KBM-7 (cell line): ENCODE data around the gene VSIG4.
"Not testable (repeated sequence)": the region's sequence is repeated elsewhere in the genome, so short reads cannot be mapped to it uniquely, and the experiment has no call there.

Experiments
- DNase-seq: peaks from one replicate; pipeline ENCODE4 v3.0.0-alpha.2; 2015
- in situ Hi-C: fragments of 300-500 bp; cut with MboI; formaldehyde crosslinking; loops from 2 replicates; pipeline ENCODE4 v1.14.3; 2020; ENCODE audit warnings: low sequenced_read_pairs, low pct_unique_long_range_greater_than_20kb, mixed read lengths

VSIG4 gene, protein sequence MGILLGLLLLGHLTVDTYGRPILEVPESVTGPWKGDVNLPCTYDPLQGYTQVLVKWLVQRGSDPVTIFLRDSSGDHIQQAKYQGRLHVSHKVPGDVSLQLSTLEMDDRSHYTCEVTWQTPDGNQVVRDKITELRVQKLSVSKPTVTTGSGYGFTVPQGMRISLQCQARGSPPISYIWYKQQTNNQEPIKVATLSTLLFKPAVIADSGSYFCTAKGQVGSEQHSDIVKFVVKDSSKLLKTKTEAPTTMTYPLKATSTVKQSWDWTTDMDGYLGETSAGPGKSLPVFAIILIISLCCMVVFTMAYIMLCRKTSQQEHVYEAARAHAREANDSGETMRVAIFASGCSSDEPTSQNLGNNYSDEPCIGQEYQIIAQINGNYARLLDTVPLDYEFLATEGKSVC

DNA sequence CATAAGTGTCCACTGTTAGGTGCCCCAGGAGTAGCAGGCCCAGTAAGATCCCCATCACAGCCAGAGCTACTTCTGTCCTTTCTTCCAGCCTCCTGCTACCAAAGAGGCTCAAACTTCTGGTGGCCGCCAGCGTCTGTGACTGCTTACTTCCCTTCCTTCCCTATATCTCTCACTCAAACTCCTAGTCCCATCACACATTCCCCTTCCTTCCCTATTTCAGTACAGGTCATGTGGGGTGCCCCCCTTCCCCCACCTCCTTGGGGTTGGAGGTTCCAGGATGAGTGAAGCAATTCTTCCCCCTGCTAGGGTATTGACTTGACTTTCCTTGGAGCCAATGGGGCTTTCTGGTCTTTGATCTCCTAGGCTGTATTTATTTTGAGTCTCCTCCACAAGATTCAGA is at the start of gene VSIG4:
Gene VSIG4, minus strand, starts transcription at position 137 of the 400 bp plus-strand sequence. Its CDS starts 82 bp downstream, at position 55.
- peak; percentile 63 for DNase-seq
- in situ Hi-C loops, result no loop called here

DNA sequence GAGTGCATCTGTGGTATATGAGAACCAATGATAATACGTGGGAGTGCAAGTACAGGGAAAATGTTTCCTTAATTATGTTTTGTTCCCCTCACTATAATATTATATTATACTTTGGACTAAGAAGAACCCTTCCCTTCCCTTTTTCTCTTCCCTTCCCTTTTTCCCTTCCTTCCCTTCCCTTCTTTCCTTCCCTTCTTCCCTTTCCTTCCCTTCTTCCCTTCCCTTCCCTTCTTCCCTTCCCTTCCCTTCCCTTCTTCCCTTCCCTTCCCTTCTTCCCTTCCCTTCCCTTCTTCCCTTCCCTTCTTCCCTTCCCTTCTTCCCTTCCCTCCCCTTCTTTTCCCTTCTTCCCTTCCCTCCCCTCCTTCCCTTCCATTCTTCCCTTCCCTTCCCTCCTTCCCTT is 36.9 kb upstream of the VSIG4 start:
- in situ Hi-C loops, result no loop called here

DNA sequence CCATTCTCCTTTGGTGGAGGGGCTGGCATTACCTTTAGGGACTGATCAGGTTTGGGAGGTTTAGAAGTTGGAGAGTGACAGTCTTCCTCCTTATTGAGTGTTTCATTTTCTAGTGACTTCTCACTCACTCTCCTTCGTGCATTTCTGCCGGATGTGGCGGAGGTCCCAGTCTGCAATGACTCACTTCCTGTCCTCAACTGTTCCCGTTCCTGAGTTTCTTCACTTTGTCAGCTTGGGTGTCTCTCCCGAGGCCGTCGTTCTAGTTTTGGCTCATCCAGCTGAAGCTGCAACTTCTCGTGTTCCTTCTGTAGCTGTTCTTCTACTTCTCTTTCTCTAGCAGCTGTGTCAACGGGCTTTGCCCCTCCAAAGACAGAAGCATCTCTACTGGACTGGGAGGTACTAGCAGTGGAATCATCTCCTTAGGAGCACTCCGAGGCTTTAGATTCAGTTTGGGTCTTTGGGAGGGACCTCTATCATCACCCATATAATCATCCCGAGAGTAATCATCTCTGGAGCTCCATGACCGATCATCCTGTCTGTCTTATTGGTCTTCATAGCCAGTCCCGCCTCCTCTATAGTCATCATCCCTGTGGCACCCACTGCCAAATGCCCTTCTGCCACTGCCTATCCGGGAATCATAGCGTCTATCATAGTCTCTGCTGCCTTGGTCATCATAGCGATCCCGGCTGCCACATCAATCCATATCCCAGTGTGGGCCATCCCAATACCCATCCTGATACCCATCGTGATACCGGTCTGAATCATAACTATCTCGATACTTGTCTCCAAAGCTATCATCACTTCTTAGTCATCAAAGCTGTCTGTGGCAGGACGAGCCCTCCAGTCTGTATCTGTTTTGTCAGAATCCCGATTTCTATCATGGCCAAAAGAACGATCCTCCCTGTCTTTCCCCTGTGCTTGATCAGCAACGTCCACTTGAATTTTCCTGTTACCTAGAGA is 35.3 kb upstream of the VSIG4 start:
- peak; percentile 91 for DNase-seq
- in situ Hi-C loops, result no loop called here

More for the DNA sequence above, 36.9 kb upstream of the VSIG4 start:
- DNase-seq, result no peak

DNA sequence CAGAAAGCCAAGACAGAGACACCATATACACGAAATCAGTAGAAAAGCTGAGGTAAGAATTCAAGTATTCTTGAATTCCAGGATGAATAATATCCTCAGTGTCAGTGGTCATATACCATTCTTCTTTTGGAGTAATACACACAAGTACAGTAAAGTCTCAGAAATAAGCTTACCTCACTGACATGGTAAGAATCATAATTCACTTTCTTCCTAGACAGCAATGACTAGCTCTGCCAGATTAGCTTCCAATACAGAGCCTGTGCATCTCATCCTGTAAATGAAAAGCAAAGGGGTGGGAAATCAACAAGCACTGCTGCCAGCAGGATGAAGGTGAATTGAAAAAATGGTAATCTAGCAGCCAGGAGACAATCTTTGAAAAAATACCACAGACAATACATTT is 31.2 kb upstream of the VSIG4 start:
- no peak for DNase-seq
- in situ Hi-C loops, result no loop called here

DNA sequence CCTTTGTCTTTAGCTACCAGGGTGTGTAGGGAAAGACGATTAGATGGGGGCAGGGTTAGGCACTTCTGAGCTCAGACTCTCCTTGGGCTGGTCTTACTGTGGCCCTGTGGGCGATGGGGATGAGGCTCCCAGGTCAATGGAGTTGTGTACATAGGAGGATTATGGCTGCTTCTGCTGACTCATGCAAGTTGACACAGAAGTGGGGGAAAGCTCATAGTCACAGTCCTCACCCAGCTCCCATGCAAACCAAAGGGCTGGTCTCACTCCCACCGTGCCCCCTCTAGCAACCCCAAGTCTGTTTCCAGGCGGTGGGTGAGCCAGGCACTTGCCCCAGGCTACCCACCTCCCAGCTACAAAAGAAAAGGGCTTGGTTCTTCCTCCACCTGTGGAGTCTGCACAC is 24.4 kb upstream of the VSIG4 start:
- no peak for DNase-seq
- in situ Hi-C loops, result no loop called here

DNA sequence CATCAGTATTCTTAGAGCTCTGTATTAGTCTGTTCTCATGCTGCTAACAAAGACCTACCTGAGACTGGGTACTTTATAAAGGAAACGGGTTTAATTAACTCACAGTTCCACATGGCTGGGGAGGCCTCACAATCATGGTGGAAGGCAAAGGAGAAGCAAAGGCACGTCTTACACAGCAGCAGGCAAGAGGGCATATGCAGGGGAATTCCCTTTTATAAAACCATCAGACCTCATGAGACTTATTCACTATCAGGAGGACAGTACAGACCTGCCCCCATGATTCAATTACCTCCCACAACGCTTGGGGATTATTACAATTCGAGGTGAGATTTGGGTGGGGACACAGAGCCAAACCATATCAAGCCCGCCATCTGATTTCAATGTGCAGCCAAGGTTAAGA is 17.1 kb upstream of the VSIG4 start:
- DNase-seq, in situ Hi-C loops: not testable (repeated sequence)

DNA sequence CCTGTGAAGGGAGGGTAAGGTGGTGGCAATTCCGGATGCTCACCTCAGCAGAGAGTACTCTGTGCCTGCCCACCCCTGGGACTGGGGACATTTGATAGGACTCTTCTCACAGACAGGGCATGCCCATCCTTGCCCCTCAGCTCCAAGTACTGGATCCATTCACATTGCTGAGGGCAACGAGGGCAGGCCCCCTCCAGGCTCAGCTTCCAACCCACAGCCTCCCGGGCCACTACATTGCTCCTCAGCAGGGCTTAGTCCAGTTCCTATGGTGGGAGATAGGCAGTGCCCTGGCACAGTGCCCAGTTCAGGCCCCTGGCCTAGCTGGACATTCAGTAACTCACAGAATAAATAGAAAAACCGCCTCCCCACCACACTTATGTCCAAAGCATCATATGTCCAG is 15.1 kb upstream of the VSIG4 start:
- DNase-seq, result no peak
- in situ Hi-C loops, result no loop called here

DNA sequence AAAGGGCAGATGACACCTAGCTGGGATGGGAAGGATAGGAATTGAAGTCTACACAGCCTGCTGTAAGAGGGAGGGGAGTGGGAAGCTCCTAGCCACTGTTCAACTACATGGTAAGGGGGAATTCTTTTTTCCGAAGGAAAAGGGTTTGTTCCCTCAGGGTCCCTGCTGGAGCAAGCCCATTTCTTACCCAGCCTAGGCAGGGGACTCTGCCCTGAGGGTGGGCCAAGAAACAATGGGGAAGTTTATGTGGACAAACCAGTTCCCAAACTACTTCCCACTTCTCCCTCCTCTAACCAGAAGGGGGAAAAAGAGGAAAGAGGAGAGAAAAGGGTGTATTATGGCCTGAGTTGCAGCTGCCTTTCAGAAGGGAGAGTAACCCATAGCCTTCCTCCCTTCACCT is 13.5 kb upstream of the VSIG4 start:
- no peak for DNase-seq
- in situ Hi-C loops, result no loop called here

DNA sequence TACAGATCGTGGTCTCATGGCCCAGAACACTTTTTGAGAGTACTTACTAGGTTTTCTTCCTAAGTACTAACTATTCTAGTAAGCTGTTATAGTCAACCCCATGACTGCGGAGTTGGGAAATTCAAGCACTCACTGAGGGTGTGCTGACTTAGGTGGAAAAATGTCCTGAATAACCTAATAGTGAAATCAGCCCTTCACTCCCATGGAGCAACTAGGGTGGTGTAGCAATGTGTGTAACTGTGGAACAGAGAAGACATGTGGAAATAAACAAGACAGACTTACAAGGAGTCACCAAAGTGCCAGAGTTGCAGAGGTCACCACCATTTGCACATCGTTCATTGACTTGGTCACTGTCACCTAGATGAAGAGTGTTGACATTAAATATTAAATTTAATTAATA is 12.1 kb upstream of the VSIG4 start:
- DNase-seq, result no peak
- in situ Hi-C loops, result no loop called here

DNA sequence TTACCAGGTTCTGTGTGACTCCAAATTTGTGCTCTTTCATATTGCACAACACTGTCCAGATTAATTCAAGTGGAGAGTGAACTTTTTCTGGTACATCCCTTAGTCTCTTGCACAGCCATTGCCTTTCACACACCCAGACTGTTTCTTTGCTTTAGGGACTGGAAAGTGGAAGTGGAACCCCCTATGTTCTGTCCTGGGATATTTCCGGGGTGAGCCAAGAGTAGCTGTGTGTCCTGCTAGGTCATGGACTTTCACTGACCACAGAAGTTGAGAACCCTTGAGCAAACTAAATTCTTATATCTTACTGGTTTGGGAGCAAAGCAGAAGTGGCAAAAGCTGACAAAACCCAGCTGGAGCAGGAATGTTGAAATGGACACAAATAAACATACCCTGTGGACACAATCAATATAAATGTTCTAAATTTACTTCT is 10.3 kb upstream of the VSIG4 start:
- in situ Hi-C loops, result no loop called here
- peak; percentile 48 for DNase-seq

DNA sequence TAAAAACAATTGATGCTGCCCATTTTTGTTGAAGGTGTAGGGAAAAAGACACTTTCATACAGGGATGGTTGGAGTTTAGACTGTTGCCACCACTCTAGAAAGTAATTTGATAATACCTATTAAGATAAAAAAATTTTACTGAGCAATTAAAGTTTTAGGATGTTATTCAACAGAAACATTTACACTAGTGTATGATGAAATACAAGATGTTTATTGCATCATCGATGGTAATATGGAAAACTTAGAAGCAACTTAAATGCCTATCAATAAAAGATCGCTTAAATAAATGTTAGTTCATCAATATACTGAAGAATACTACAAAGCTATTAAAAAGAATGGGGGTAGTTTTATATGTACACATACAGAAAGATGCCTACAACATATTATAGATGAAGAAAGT is 9.2 kb upstream of the VSIG4 start:
- in situ Hi-C loops, result no loop called here
- DNase-seq, result no peak

DNA sequence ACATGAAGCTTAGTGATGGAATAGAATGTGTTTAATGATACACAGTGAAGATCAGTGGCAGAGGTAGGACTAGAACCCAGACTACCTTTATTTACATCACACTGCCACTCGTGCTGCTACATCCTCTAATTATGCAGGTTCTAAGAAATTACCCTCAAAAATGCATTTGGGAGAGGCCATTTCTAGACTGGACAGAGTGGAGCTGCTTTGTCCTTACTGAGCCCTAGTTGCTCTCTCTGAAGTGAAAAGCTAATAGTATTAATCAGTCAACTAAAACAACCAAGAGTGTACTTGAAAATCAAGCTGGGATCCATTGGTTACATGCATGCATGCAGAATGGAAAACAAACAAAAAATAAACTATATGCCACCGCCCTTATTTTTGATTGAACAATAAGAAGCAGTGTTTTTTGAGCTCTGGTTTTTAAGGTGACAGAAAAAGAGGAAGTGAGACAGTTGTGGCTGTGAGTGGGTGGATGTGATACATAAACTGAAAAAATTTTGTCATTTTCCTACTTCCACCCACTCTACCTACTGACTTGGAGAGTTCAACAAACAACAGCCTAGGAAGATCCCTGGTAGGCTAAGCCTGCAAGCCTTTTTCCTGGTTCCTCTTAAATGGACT is 6.8 kb upstream of the VSIG4 start:
- in situ Hi-C loops, result no loop called here
- DNase-seq, result peak; percentile 92

DNA sequence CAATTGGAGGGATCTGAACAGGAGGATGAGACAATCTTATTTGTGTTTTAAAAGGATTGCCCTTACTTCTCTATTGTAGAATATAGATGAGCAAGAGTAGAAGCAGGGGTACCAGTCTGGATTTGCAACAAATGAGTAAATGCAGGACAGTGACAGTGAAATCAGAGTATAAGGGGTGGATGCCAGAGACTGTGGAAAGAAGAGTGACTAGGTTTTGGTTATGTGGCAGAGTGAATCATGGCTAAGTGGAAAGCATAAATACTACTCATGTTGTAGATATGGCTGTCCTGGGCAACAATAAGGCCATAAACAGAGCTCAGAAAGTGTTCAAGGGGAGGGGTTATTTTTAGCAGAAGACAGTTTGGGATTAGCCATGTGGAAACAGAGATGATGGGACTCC is 6.0 kb upstream of the VSIG4 start:
- in situ Hi-C loops, result no loop called here

DNA sequence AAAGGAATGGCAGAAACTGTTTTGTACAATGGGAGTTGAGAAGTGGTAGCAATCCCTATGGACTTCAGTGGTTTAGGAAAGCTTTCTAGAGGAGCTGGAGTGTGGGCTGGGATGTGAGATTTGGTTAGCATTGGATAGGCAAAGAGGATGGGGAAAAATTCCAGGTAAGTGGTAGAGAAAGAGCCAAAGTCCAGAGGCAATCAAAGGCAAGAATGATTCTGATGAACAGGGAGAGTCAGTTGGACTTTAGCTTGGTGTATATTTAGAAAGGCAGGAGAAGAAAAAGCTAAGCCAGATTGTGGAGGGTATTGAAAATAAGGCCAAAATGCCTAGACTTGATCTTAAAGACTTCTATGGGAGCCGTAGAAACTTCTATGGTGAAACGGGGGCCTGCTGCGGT is 3.7 kb upstream of the VSIG4 start:
- in situ Hi-C loops, result no loop called here
- DNase-seq, result no peak

More for the DNA sequence above, 6.0 kb upstream of the VSIG4 start:
- DNase-seq, result peak; percentile 56

DNA sequence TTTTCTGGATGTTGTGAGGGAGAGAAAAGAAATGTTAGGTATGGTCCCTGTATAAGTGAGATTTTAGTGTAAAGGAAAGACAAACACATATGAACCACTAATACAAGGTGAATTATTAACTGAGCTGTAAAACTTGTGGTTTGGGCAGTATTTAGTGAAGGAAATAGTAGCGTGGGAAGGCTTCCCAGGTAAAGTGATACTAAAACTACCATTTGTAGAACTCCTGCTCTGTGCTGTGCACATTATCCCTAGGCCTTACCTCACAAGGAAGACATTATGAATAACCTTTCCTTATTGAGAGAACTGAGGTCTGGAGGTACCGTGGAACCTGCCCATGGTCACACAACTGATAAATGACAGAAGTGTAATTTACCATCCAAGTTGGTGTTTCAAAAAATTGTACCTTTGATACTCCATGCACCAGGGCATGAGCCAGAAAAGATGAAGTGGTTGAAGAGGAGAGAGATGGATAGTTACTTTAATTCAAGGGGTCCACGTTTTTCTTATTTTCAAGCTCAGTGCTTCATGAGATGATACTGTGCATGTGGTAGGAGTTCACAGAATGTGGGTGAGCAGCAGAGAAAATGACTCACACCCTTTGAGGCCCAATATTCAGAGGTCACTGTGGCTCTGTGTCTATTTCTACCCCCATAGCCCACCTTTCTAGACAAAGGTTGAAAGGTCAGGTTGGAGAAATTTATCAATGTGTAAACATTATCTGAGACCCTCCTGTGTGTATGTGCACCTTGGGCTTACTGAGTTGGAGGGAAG is 2.6 kb upstream of the VSIG4 start:
- DNase-seq, result no peak
- in situ Hi-C loops, result no loop called here

DNA sequence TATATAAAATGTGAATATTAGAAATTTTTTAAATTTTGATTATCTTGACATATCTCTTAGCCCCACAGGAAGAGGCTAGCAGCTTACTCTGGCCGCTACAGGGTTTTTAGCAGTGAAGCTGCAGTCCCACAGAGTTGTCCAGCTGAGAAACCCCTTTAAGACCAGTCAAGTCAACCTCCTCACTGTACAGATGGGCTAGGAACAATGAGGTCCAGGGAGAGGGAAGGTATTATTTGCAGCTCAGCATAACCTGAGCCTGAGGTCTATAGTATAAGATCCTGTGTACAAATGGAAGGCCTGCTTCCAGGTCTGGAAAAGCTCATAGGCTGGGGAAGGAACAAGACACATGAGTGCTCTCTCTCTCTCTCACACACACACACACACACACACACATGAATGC is 1.8 kb downstream of the VSIG4 start:
- in situ Hi-C loops, result no loop called here
- DNase-seq, result no peak

DNA sequence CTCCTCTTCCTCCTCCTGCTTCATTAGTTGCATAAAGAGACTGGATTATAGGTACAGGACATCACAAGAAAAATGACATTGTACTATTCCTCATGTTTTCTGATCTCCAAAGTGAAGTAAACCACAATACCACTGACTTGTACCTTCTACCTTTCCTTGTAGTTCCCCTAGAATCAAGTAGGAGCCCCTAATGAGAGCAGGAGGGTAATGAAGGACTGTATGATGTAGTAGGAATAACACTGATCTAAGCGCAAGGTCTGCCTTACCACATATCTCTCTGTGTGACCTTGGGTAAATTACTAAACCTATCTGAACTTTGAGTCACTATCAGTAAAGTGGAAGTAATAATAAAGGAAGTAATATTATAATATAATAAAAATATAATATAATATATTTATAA is 3.6 kb downstream of the VSIG4 start:
- no peak for DNase-seq

DNA sequence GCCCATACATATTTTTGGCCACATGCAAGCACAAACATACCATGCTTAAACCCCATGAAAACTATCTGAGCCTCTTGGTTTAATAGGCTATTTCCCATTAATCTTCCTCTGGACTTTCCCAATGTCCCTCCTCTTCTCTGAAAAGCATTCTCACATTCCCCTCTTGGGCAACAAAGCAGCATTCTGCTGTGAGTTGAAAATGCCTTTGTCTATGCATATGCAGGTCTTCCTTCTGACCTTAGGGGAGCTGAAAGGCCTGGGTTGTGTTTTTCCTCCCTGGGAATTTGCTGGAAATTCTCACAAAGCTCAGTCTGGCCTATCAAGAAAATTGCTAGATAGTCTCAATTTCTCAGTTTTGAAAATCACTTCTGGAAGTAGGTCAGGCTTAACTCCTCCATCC is 4.2 kb downstream of the VSIG4 start:
- in situ Hi-C loops, result no loop called here
- no peak for DNase-seq

More for the DNA sequence above, 3.6 kb downstream of the VSIG4 start:
- in situ Hi-C loops, result no loop called here
